Astrocyte of the hippocampus (primary cell): ENCODE results near the gene ZC3H12C.
"Not testable (repeated sequence)": the region's sequence is repeated elsewhere in the genome, so short reads cannot be mapped to it uniquely, and the experiment has no call there.

Source experiments
- DNase-seq: peaks from one replicate; pipeline ENCODE4 v3.0.0; 2011; ENCODE audit warnings: low read depth, low spot score

ZC3H12C gene

DNA sequence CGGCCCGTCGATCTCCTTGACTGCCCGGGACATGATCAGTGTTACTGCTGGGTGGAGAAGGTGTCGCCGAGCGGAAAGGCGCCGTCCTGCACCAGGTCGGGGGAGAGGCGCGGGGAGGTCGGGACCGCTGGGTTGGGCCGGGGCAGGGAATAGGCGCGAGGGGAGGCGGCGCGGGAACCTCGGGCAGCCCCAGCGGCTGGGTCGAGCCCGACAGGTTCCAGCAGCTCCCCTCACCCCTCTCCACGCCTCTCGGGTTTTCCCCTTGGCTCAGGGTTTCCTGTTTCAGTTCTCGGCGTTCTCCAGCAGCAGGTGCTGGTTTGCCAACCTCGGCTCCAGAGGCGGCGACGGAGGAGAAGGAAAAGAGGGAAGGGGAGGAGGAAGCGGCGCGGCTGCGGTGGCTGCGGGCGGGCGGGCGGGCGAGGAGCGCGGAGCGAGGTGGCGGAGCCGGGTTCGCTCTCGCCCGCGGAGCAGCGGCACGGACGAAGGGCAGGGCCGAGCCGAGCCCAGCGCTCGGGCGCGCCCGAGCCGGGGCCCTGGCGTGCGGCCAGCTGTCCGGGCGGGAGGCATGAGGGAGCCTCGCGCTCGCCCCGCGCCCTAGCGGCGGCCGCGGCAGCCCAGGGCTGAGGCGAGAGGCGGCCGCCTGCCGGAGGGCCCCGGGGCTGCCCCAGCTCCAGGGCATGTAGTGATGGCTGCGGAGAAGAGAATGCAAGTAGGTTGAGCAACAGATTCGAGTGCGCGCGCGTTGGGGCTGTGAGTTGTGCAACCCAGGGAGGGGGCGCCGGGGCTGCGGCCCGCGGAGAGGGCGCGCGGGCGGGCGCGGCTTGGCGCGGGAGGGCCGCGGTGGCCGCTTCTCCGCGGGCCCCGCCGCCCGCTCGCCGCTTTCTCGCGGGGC, at the start of gene ZC3H12C:
ZC3H12C (plus strand) TSS at position 878 of the 892 bp plus-strand sequence. CDS start 20 bp downstream, outside the sequence.
- DNase-seq = peak; percentile 95

DNA sequence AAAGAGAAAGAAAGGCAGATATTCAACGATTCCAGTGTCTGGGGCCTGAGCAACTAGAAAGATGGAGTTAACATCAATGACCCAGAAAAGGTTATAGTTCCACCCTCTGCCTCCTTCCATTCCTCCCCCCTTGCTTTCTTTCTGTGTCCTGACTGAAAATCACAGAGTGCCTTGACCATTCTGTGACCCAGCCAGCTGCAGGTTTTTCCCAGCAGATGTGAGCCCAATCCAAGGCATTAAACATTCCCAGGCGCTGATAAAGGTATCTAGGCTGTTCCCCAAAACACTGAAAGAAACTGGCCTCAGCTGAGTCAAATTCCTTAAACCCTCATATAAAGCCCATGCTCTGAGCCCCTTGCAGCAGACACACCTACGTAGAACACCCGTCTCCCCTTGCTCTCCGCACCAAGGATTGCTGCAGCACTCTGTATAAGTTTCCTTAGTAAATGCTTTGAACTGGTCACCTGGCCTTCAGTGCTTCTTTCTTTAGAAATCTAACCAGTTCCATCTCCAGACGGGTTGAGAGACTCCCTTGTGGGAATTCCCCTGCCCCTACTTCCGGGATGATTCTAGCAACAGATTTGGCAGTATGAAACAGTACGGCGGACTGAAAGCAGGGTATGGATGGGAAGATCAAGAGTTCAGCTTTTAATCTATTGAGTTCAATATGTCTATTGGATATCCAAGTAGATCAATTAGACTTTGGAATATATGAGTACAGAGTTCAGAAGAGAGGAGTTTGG, 48.8 kb upstream of the ZC3H12C start:
- DNase-seq = no peak

DNA sequence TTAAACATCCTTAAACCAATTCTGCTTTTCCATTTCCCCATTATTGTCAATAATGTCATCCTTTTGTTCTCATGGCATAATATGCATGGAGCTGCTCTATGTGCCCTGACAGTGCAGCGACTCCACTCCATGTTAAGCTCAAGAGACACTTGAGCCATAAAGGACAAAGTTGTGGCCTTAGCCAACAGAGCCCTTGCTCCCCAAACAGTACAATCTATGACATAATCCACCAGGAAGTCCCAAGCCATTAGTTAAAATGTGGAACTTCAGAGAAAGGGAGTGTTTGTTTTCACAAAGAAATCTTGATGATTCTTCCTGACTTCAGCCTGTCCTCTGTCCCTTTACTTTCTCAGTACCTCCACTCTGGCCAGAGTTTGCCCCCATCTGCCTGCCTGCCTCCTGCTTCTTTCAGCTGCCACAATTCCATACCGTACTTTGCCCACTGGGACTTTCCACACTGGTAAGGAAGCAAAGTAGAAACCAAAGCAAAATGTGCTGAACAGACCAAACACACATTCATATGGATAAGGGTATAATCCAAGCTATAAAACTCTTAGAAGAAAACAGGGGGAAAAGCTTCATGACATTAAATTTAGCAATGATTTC, 46.3 kb upstream of the ZC3H12C start:
- no peak for DNase-seq

DNA sequence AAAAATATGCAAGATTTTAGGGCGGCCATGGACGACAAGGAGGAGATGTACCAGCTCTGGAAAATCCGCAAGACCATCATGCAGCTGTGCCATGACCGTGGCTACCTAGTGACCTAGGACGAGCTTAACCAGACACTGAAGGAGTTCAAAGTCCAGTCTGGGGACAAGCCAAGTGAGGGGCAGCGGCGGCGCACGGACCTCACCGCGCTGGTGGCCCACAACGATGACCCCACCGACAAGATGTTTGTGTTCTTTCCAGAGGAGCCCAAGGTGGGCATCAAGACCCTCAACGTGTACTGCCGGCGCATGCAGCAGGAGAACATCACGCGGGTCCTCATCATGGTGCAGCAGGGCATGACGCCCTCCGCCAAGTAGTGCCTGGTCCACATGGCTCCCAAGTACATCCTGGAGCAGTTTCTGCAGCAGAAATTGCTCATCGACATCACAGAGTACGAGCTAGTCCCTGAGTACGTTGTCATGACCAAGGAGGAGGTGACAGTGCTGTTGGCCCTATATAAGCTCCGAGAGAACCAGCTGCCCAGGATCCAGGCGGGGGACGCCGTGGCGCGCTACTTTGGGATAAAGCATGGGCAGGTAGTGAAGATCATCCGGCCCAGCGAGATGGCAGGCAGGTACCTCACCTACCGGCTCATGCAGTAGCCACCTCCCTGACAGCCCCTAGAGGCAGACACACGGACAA, 43.5 kb upstream of the ZC3H12C start:
- DNase-seq = no peak

DNA sequence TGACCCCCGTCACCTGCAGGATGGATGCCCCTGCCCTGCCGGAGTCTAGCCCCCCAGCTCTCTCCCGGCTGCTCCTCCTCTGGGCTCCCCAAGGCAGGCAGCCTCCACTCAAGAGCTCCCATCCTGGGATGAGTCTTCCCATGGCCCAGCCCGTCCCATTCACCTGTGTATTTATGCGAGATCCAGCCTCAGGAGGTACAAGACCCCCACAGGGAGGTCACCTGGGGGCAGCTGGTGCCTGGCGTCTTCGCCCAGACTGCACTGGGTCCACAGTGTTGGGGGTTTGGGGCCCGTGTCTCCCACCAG, 43.0 kb upstream of the ZC3H12C start:
- DNase-seq = no peak

DNA sequence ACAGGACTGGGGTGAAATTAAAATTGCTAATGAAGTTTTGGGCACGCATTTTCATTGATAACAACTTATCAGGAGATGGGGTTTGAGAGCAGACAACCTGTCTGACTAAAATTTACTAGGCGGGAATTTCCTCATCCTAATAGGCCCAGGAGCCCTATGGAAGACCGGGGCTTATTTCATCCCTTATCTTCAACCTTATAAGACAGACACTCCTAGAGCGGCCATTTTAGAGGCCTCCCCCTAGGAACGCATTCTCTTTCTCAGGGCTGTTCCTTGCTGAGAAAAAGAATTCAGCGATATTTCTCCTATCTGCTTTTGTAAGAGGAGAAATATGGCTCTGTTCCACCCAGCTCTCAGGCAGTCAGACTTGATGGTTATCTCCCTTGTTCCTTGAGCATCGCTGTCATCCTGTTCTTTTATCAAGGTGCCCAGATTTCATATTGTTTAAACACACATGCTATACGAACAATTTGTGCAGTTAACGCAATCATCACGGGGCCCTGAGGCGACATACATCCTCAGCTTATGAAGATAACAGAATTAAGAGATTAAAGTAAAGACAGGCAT, 39.3 kb upstream of the ZC3H12C start:
- no peak for DNase-seq

DNA sequence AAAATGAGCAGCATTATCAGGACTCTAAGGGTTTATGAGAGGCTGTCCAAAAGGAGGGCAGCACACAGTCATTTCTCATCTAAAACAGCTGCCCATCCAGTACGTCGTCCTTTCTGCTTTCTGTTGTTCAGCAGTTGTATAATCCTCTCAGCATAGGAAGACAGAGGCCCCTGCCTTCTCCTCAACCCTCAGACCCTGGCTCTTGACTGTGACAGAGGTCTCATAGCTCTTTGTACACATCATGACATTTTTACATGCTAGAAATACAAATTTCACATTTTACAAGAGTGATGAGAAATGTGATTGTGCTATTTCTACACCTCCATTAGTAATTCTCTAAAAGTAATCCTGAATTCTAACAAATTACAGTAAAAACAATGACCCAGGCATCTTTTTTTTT, 36.2 kb upstream of the ZC3H12C start:
- DNase-seq = no peak

DNA sequence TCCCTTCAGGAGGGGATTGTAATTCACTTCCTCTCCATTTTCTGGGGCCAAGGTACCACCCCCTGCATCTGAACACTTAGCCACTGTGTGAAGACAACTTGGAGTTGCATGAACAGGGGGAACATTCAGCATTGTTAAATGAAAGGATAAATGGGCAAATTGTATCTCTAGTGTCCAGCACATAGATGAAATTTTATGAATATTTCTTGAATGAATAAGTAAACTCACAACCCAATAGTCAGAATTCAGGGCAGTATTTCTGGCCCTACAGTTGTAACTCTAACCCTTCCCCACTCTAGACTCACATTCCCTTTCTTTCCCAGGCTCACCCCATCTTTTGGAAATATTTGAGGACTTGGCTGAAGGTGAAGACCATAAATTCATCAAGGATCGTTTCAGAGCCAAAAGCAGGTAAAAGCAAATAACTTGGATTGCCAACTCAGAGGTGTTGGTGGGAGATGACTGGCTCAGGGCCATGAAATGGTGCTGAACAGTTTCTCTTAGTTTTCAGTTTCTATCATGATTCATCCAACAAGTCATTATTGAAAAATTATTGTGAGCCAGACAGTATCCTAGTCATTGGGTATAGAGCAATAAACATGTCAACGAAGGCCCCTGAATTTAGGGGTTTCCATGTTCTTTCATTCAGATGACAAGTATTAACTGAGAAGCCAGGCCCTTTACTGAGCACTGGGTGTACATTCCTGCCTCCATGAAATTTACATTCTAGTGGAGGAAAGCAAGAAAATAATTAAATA, 33.3 kb upstream of the ZC3H12C start:
- DNase-seq = peak; percentile 28

DNA sequence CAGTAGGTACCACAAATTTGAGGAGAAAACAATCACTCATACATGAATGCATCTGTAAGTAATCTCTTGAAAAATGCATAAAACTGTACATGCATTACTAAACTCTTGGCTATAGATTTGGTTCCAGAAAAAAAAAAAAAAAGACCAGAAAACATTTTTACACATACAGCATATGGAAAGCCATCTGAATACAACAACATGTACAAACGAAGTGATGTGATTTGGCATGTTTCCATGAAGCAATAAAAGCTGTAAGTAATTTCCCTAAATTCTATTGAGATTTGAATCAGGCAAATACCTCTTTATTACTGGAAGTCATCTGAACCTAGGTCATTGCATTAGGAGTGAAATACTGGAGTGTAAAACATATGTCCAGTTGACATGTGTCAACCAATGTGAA, 31.9 kb upstream of the ZC3H12C start:
- DNase-seq = no peak

DNA sequence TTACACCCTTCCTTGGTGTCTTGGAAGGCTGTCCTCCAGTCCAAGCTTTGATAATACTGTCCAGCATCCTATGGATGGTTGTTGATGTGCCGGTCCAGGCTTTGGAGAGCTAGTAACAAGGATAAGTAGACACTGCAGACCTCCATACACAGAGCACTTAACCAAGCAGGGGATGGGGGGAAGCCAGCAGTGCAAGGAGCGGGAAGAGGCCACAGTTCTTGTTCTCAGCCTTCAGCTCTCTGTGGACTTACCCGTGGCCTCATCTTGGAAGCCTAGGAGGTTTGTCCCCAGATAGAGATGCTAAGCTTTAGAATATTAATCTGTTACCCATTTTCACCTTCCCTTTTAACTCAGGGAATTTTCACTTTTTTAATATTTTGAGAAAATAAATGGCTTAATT, 30.9 kb upstream of the ZC3H12C start:
- DNase-seq = no peak

DNA sequence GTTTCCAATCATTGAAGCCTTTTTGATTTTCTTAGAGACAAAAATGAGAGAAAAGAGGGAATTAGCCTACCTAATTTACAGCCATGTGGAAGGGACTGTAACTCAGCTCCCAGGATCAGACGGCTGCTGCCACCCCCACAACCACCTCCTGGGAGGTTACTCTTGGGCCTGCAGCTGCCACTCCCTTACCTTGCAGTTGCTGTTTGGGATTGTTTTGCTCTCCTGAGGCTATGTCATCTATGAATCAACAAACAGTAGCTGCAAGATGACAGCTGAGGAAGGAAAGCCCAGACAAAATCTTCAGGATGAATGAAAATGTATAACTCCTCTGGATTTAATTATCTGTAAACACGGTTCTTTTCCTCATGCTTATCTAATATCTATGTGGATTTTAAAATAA, 28.0 kb upstream of the ZC3H12C start:
- DNase-seq = no peak

DNA sequence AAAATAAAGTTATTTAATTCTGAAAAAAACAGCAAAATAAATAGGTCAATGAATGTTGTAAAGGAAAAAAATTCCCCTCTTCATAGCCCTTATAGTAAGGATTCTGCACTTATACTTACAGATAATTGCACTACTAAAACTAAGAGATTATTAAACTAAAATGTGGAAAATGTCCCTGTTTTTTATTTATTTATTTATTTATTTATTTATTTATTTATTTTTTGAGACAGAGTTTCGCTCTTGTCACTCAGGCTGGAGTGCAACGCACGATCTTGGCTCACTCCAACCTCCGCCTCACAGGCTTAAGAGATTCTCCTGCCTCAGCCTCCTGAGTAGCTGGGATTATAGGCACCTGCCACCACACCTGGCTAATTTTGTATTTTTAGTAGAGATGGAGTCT, 25.2 kb upstream of the ZC3H12C start:
- not testable (repeated sequence) for DNase-seq

DNA sequence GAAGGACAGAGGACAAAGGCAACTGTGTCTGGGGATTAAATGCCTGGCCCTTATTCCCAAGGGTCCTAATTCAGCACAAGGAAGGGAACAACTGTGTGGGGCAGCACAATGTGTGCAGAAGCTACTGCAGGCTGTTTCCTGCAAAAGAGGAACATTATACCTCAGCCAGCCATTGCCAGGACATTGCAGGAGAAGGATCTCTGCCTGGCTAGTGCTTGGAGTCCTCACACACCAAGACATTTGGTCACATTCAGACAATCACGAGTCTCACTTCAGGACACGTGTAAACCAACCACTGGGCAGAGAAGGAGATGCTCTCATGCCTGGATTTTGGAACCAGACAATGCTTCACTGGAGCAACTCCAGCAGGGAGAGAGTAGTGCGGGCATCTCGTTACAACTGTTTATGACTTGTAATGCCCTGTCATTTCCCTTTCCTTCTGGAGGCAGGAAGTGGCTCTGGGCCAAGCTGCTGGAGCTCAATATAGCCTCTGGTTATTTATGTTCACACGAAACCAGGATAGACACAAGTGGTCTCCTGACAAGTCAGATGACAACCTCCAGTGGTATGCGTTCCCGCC, 23.9 kb upstream of the ZC3H12C start:
- peak; percentile 27 for DNase-seq

DNA sequence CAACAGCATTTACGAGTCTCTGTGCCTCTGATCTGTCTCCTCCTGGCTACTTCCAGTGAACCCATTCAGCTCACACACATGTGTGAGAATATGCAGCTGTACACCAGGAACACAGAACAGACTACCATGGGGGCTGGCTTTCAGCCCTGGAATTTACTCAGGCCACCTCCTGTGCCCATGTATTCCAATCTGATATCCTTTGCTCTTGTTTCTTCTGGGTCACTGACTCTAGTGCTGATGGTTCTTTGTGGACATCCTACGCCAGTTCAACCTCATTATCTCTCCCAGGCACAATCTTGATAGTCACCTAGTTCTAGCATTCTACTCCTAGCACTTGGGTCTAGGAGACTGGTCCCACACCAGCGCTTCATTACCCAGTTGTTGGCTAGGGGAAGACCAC, 23.0 kb upstream of the ZC3H12C start:
- no peak for DNase-seq

DNA sequence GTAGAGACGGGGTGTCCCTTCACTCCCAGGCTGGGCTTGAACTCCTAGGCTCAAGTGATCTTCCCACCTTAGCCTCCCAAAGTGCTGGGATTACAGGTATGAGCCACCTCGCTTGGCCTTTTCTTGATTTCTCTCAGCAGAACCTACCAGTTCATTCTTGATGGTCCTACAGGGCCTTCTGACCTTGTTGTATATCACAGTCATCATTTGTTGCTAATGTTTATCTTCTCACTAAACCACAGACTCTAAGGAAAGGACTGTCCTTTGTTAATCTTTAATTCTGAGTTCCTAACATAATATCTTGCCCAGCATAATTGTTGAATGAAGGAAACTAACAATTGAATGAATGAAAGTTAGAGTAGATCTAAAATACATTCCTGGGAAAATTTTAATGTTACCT, 22.0 kb upstream of the ZC3H12C start:
- no peak for DNase-seq

DNA sequence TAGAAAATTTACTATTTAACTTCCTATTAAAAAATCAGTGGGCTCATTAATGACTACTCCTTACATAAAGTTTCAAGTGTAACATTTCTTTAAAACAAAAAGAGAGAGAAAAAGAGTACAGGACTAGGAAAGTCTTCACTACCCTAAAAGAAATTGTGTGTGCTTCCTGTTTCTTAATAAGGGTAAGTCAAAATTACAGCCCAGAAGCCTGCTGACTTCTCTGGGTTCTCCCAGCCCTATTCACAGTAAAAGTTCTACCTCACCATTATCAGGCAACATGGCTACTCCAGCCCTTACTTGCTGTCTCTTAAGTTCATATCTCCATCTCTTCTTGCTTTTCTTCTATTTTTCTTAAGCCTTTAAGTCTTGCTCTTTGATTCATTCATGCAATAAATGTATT, 20.3 kb upstream of the ZC3H12C start:
- DNase-seq = no peak

DNA sequence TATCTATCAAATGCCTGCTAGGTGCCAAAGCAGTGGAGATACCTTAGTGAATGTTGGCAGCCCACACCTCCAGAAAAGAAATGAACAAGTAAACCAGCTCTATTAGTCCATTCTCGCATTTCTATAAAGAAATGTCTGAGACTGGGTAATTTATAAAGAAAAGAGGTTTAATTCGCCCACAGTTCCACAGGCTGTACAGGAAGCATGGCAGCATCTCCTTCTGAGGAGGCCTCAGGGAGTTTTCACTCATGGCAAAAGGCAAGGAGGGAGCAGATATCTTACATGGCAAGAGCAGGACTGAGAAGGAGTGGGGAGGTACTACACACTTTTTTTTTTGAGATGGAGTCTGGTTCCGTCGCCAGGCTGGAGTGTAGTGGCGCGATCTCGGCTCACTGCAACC, 18.7 kb upstream of the ZC3H12C start:
- no peak for DNase-seq

DNA sequence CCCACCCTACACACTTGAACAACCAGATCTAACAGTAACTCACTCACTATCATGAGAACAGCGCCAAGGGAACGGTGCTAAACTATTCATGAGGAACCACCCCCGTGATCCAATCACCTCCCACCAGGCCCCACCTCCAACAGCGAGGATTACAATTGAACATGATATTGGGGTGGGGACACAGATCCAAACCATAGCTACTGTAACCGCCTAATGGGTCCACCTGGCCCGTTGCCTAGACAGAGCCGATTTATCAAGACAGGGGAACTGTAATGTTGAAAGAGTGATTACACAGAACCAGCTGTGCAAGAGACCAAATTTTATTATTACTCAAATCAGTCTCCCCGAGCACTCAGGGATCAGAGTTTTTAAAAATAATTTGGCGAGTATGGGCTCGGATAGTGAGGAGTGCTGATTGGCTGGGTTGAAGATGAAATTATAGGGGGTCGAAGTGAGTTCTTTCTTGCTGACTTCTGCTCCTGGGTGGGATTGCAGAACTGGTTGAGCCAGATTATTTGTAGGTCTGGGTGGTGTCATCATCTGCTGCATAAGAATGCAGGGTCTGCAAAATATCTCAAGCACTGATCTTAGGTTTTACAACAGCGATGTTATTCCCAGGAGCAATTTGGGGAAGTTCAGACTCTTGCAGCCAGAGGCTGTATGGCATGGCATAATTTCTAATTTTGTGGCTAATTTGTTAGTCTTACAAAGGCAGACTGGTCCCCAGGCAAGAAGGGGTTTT, 17.9 kb upstream of the ZC3H12C start:
- DNase-seq = no peak

DNA sequence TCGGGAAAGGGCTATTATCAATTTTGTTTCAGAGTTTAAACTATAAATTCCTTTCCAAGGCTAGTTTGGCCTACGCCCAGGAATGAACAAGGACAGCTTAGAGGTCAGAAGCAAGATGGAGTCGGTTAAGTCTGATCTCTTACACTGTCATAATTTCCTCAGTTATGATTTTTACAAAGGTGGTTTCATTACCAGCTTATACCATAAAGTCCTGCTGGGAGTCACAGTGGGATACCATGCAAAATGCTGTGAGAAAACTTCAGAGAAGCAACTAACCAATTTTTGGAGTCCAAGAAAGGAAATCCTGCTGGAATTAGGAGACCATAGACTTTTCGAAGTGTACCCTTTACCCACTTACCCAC, 17.4 kb upstream of the ZC3H12C start:
- no peak for DNase-seq

DNA sequence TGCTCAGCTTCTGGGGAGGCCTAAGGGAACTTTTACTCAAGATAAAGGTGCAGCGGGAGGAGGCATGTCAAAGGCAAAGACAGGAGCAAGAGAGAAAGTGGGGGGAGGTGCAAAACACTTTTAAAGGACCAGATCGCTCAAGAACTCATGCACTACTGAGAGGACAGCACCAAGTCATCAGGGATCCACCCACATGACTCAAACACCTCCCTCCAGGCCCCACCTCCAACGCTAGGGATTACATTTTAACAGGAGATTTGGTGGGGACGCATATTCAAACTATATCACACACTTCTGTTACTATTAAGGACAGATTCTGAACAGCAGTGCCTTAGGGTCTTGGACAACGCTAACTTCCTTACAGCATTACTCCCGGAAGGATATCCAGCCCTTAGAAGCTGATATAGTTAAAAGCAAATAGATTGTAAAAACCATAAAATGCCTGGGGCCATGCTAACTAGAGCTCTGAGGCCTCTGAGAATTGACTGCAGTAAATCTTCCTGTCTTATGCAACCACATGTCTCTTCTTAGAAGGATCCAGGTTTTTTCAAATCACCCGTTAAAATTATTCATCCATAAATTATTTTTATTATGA, 16.7 kb upstream of the ZC3H12C start:
- no peak for DNase-seq
